WERI-Rb-1 (cell line): ENCODE results near the gene RHBDL1.

Experiments used
- DNase-seq: peaks from one replicate; pipeline ENCODE4 v3.0.0-alpha.2; 2020
- H3K27ac ChIP-seq: fragments of 250-450 bp; sonication (Bioruptor Pico); 2 replicates; pipeline ENCODE4 v1.5.1; 2020; ENCODE audit warnings: mild to moderate bottlenecking, moderate library complexity
- H3K27me3 ChIP-seq: fragments of 250-450 bp; sonication (Bioruptor Pico); 2 replicates; pipeline ENCODE4 v1.5.1; 2021; ENCODE audit warnings: mild to moderate bottlenecking, low read depth, moderate library complexity; ENCODE audit not compliant: insufficient read depth, severe bottlenecking
- H3K36me3 ChIP-seq: fragments of 250-450 bp; sonication (Bioruptor Pico); 2 replicates; pipeline ENCODE4 v1.5.1; 2020; ENCODE audit warnings: mild to moderate bottlenecking, moderate library complexity
- H3K4me3 ChIP-seq: 2 replicates; pipeline ENCODE4 v1.5.1; 2011; ENCODE audit warnings: low read depth, mild to moderate bottlenecking, control low read depth, low read length
- H3K9me3 ChIP-seq: fragments of 250-450 bp; sonication (Bioruptor Pico); 2 replicates; pipeline ENCODE4 v1.5.1; 2021; ENCODE audit warnings: mild to moderate bottlenecking, moderate library complexity; ENCODE audit not compliant: severe bottlenecking
- CTCF ChIP-seq: IDR thresholded peaks from 2 replicates; pipeline ENCODE4 v1.5.1; 2011; ENCODE audit warnings: low read depth, mild to moderate bottlenecking, control low read depth, inconsistent platforms, low read length

Gene RHBDL1

GRCh38 chr16:716200-716568 is 40.7 kb downstream of the RHBDL1 start:
- H3K4me3 ChIP-seq, result peak overlapping the region; percentile 36
- H3K27me3 ChIP-seq, result no peaks in the 10 kb centered on the region
- H3K27ac ChIP-seq, result no peak overlapping the region
- H3K9me3 ChIP-seq, result no peaks in the 10 kb centered on the region
- no peak for DNase-seq
- no peak for TF ChIP-seq CTCF
- no peaks in the 10 kb centered on the region; the same call in 1 of the 2 replicates for H3K36me3 ChIP-seq

- no peak for TF ChIP-seq CTCF
- Histone ChIP-seq H3K27ac (no peak overlapping the region), H3K27me3 (no peaks in the 10 kb centered on the region), H3K4me3 (no peak overlapping the region), H3K36me3 (peaks cover 2% of the 10 kb centered on the region; the same call in 1 of the 2 replicates), H3K9me3 (no peaks in the 10 kb centered on the region)
- no peak for DNase-seq
Observed at GRCh38 chr16:716768-717325, 41.4 kb downstream of the RHBDL1 start.

- Histone ChIP-seq H3K27me3 (no peaks in the 10 kb centered on the region), H3K4me3 (no peak overlapping the region), H3K36me3 (peaks cover 6% of the 10 kb centered on the region; the same call in 1 of the 2 replicates), H3K27ac (no peak overlapping the region; the same call in 1 of the 2 replicates), H3K9me3 (no peaks in the 10 kb centered on the region)
- DNase-seq, result no peak
- no peak for TF ChIP-seq CTCF
Observed at GRCh38 chr16:717450-718245, 42.2 kb downstream of the RHBDL1 start.

- no peaks in the 10 kb centered on the region for H3K27me3 ChIP-seq
- H3K4me3 ChIP-seq, result no peak overlapping the region
- TF ChIP-seq CTCF, result no peak
- peaks cover 6% of the 10 kb centered on the region for H3K36me3 ChIP-seq
- no peak for DNase-seq
- no peaks in the 10 kb centered on the region for H3K9me3 ChIP-seq
- no peak overlapping the region; the same call in 1 of the 2 replicates for H3K27ac ChIP-seq
Observed at GRCh38 chr16:718389-718788, 42.9 kb downstream of the RHBDL1 start.

- peaks cover 6% of the 10 kb centered on the region for H3K36me3 ChIP-seq
- H3K27ac ChIP-seq, result peak overlapping the region; percentile 47
- TF ChIP-seq CTCF, result no peak
- no peaks in the 10 kb centered on the region for H3K27me3 ChIP-seq
- no peak for DNase-seq
- no peak overlapping the region for H3K4me3 ChIP-seq
- H3K9me3 ChIP-seq, result no peaks in the 10 kb centered on the region
Observed at GRCh38 chr16:718922-719321, 43.5 kb downstream of the RHBDL1 start.
